ENCODE results near the gene SUSD2. TPM values are rescaled to one million over a fixed set of nuclear protein-coding genes. Genes with fewer than 3 reads are reported as not detected.

SUSD2 gene
- polyA plus RNA-seq, 1 experiment: 0.63 TPM

- Histone ChIP-seq H3K9me3 (ENCODE audit: control insufficient read depth, insufficient read depth, low read length) (no peaks in the 10 kb centered on the region), H3K27me3 (ENCODE audit: control insufficient read depth, insufficient read depth, low read length) (no peaks in the 10 kb centered on the region), H3K27ac (ENCODE audit: low read depth, low read length) (no peak overlapping the region), H3K4me3 (ENCODE audit: low read depth, low read length) (no peak overlapping the region)
- ChIA-PET CTCF (no interaction called here), POLR2A (no interaction called here)
- TF ChIP-seq CTCF (IDR thresholded peaks at IDR 0.05; ENCODE audit: low read depth, low read length): no peak
- DNase-seq (ENCODE audit: low read depth, low spot score): no peak
Measured at GRCh38 chr22:24186352-24186740, 5.1 kb downstream of the SUSD2 start.

GRCh38 chr22:24186892-24187670 lies 5.8 kb downstream of the SUSD2 start:
- no peak for TF ChIP-seq CTCF (IDR thresholded peaks at IDR 0.05; ENCODE audit: low read depth, low read length)
- ChIA-PET CTCF (no interaction called here), POLR2A (no interaction called here)

GRCh38 chr22:24187731-24188644 lies 6.7 kb downstream of the SUSD2 start:
- ChIA-PET CTCF (interaction anchor here (1.2 kb wide), 1 partner anchor 59 kb away, joined by 3 read pairs; no protein-coding TSS in a partner anchor), POLR2A (no interaction called here)
- TF ChIP-seq CTCF (IDR thresholded peaks at IDR 0.05; ENCODE audit: low read depth, low read length): no peak
- no peak for DNase-seq (ENCODE audit: low read depth, low spot score)
- H3K4me3 ChIP-seq (ENCODE audit: low read depth, low read length): no peak overlapping the region
- no peak overlapping the region for H3K27ac ChIP-seq (ENCODE audit: low read depth, low read length)
- no peaks in the 10 kb centered on the region for H3K9me3 ChIP-seq (ENCODE audit: control insufficient read depth, insufficient read depth, low read length)
- no peaks in the 10 kb centered on the region for H3K27me3 ChIP-seq (ENCODE audit: control insufficient read depth, insufficient read depth, low read length)

More at GRCh38 chr22:24186892-24187670, 5.8 kb downstream of the SUSD2 start:
- H3K27me3 ChIP-seq (ENCODE audit: control insufficient read depth, insufficient read depth, low read length): no peaks in the 10 kb centered on the region
- DNase-seq (ENCODE audit: low read depth, low spot score): no peak
- H3K9me3 ChIP-seq (ENCODE audit: control insufficient read depth, insufficient read depth, low read length): no peaks in the 10 kb centered on the region
- no peak overlapping the region for H3K27ac ChIP-seq (ENCODE audit: low read depth, low read length)
- no peak overlapping the region for H3K4me3 ChIP-seq (ENCODE audit: low read depth, low read length)

GRCh38 chr22:24188705-24189248 lies 7.5 kb downstream of the SUSD2 start:
- H3K27me3 ChIP-seq (ENCODE audit: control insufficient read depth, insufficient read depth, low read length): no peaks in the 10 kb centered on the region
- no peaks in the 10 kb centered on the region for H3K9me3 ChIP-seq (ENCODE audit: control insufficient read depth, insufficient read depth, low read length)
- ChIA-PET CTCF (interaction anchor here (0.6 to 2.0 kb wide), 6 partner anchors 10 to 59 kb away, joined by 3 to 25 read pairs (median 8); partner anchors contain the start of gene GGT5), POLR2A (interaction anchor here (2.1 kb wide), 1 partner anchor 59 kb away, joined by 14 read pairs; no protein-coding TSS in a partner anchor)
- TF ChIP-seq CTCF (IDR thresholded peaks at IDR 0.05; ENCODE audit: low read depth, low read length): no peak
- H3K27ac ChIP-seq (ENCODE audit: low read depth, low read length): no peak overlapping the region
- no peak overlapping the region for H3K4me3 ChIP-seq (ENCODE audit: low read depth, low read length)
- DNase-seq (ENCODE audit: low read depth, low spot score): no peak

Data from AG04450 (cell line).